Measurements from ENCODE around the gene MRPS14. TPM values are rescaled to one million over a fixed set of nuclear protein-coding genes. Genes with fewer than 3 reads are reported as not detected.
"Not testable (repeated sequence)": the region's sequence is repeated elsewhere in the genome, so short reads cannot be mapped to it uniquely, and the experiment has no call there.

The MRPS14 gene
- total RNA-seq, 1 donor from 2014 or later: 33.5 TPM

- intact Hi-C loops (cut with micrococcal nuclease): no loop called here
- no peak for DNase-seq
- Mint-ChIP-seq H3K27me3 (peaks cover 24% of the 10 kb centered on the region), H3K4me1 (no peaks in the 10 kb centered on the region), H3K4me3 (no peak overlapping the region), H3K27ac (no peak overlapping the region), H3K9me3 (no peaks in the 10 kb centered on the region), H3K36me3 (ENCODE audit: low read depth) (no peaks in the 10 kb centered on the region)
These were observed 19.4 kb upstream of the MRPS14 start for GRCh38 chr1:175042650-175043049.

GRCh38 chr1:175040324-175040879, 17.2 kb upstream of the MRPS14 start:
- Mint-ChIP-seq H3K9me3 (no peaks in the 10 kb centered on the region), H3K27ac (no peak overlapping the region), H3K36me3 (ENCODE audit: low read depth) (no peaks in the 10 kb centered on the region), H3K4me3 (no peak overlapping the region), H3K4me1 (peaks cover 2% of the 10 kb centered on the region), H3K27me3 (peaks cover 23% of the 10 kb centered on the region)
- intact Hi-C loops (cut with micrococcal nuclease): no loop called here
- no peak for DNase-seq

GRCh38 chr1:175037416-175037815, 14.2 kb upstream of the MRPS14 start:
- intact Hi-C loops (cut with micrococcal nuclease): no loop called here
- Mint-ChIP-seq H3K36me3 (ENCODE audit: low read depth) (no peaks in the 10 kb centered on the region), H3K27ac (no peak overlapping the region), H3K9me3 (no peaks in the 10 kb centered on the region), H3K4me1 (peaks cover 2% of the 10 kb centered on the region), H3K27me3 (peaks cover 24% of the 10 kb centered on the region), H3K4me3 (no peak overlapping the region)
- DNase-seq: no peak

GRCh38 chr1:175036476-175036875, 13.3 kb upstream of the MRPS14 start:
- intact Hi-C loops (cut with micrococcal nuclease): no loop called here
- DNase-seq: peak; percentile 46
- Mint-ChIP-seq H3K4me3 (no peak overlapping the region), H3K4me1 (peaks cover 2% of the 10 kb centered on the region), H3K9me3 (no peaks in the 10 kb centered on the region), H3K36me3 (ENCODE audit: low read depth) (no peaks in the 10 kb centered on the region), H3K27me3 (peaks cover 24% of the 10 kb centered on the region), H3K27ac (no peak overlapping the region)

GRCh38 chr1:175035865-175036264, 12.6 kb upstream of the MRPS14 start:
- Mint-ChIP-seq H3K27ac (no peak overlapping the region), H3K36me3 (ENCODE audit: low read depth) (no peaks in the 10 kb centered on the region), H3K4me3 (no peak overlapping the region), H3K27me3 (peaks cover 24% of the 10 kb centered on the region), H3K4me1 (peaks cover 2% of the 10 kb centered on the region), H3K9me3 (no peaks in the 10 kb centered on the region)
- no peak for DNase-seq
- intact Hi-C loops (cut with micrococcal nuclease): no loop called here

GRCh38 chr1:175034775-175035174, 11.6 kb upstream of the MRPS14 start:
- Mint-ChIP-seq H3K4me3 (no peak overlapping the region), H3K27ac (no peak overlapping the region), H3K4me1 (peaks cover 4% of the 10 kb centered on the region), H3K27me3 (peaks cover 22% of the 10 kb centered on the region), H3K36me3 (ENCODE audit: low read depth) (no peaks in the 10 kb centered on the region), H3K9me3 (no peaks in the 10 kb centered on the region)
- intact Hi-C loops (cut with micrococcal nuclease): loop anchor here (5.0 kb wide), 1 partner anchor 38 kb away; no protein-coding TSS in a partner anchor
- no peak for DNase-seq

- peak; percentile 42 for DNase-seq
- Mint-ChIP-seq H3K4me1 (peaks cover 10% of the 10 kb centered on the region), H3K27ac (no peak overlapping the region), H3K27me3 (peaks cover 18% of the 10 kb centered on the region), H3K4me3 (no peak overlapping the region), H3K36me3 (ENCODE audit: low read depth) (peaks cover 2% of the 10 kb centered on the region), H3K9me3 (no peaks in the 10 kb centered on the region)
- intact Hi-C loops (cut with micrococcal nuclease): loop anchor here (5.0 kb wide), 1 partner anchor 38 kb away; no protein-coding TSS in a partner anchor
These were observed 10.7 kb upstream of the MRPS14 start for GRCh38 chr1:175033953-175034352.

GRCh38 chr1:175024773-175025172, 1.5 kb upstream of the MRPS14 start:
- peaks cover 12% of the 10 kb centered on the region for H3K36me3 Mint-ChIP-seq (ENCODE audit: low read depth)
- peak overlapping the region; percentile 27 for H3K4me3 Mint-ChIP-seq
- DNase-seq: peak; percentile 53
- intact Hi-C loops (cut with micrococcal nuclease): no loop called here
- H3K27me3 Mint-ChIP-seq: no peaks in the 10 kb centered on the region
- H3K9me3 Mint-ChIP-seq: peaks cover 14% of the 10 kb centered on the region
- peaks cover 29% of the 10 kb centered on the region for H3K4me1 Mint-ChIP-seq
- H3K27ac Mint-ChIP-seq: peak overlapping the region; percentile 36

GRCh38 chr1:175023922-175024242, 657 bp upstream of the MRPS14 start:
- intact Hi-C loops (cut with micrococcal nuclease): loop anchor here (1.0 to 2.0 kb wide), 3 partner anchors 25 to 165 kb away; partner anchors contain the start of gene CACYBP
- Mint-ChIP-seq H3K4me1 (peaks cover 23% of the 10 kb centered on the region), H3K36me3 (ENCODE audit: low read depth) (peaks cover 11% of the 10 kb centered on the region), H3K9me3 (peaks cover 14% of the 10 kb centered on the region), H3K4me3 (peak overlapping the region; percentile 91), H3K27ac (peak overlapping the region; percentile 90)
- not testable (repeated sequence) for DNase-seq, H3K27me3 Mint-ChIP-seq

GRCh38 chr1:175019524-175019923, 3.7 kb downstream of the MRPS14 start:
- DNase-seq: no peak
- no peak overlapping the region for H3K4me3 Mint-ChIP-seq
- intact Hi-C loops (cut with micrococcal nuclease): no loop called here
- peaks cover 27% of the 10 kb centered on the region for H3K4me1 Mint-ChIP-seq
- no peak overlapping the region for H3K27ac Mint-ChIP-seq
- H3K36me3 Mint-ChIP-seq (ENCODE audit: low read depth): peaks cover 37% of the 10 kb centered on the region
- peaks cover 6% of the 10 kb centered on the region for H3K9me3 Mint-ChIP-seq
- no peaks in the 10 kb centered on the region for H3K27me3 Mint-ChIP-seq

- Mint-ChIP-seq H3K36me3 (ENCODE audit: low read depth) (peaks cover 56% of the 10 kb centered on the region), H3K27me3 (no peaks in the 10 kb centered on the region), H3K27ac (no peak overlapping the region), H3K4me3 (no peak overlapping the region), H3K4me1 (peaks cover 6% of the 10 kb centered on the region), H3K9me3 (no peaks in the 10 kb centered on the region)
- intact Hi-C loops (cut with micrococcal nuclease): no loop called here
- no peak for DNase-seq
These were observed 8.0 kb downstream of the MRPS14 start for GRCh38 chr1:175015243-175015642.

GRCh38 chr1:175013445-175013844, 9.8 kb downstream of the MRPS14 start:
- Mint-ChIP-seq H3K4me3 (no peak overlapping the region), H3K27me3 (no peaks in the 10 kb centered on the region), H3K4me1 (peaks cover 7% of the 10 kb centered on the region), H3K9me3 (no peaks in the 10 kb centered on the region), H3K36me3 (ENCODE audit: low read depth) (peaks cover 65% of the 10 kb centered on the region), H3K27ac (peak overlapping the region; percentile 4)
- no peak for DNase-seq
- intact Hi-C loops (cut with micrococcal nuclease): no loop called here

GRCh38 chr1:175009532-175009931, 13.7 kb downstream of the MRPS14 start:
- Mint-ChIP-seq H3K27me3 (no peaks in the 10 kb centered on the region), H3K9me3 (no peaks in the 10 kb centered on the region), H3K27ac (peak overlapping the region; percentile 1), H3K36me3 (ENCODE audit: low read depth) (peaks cover 66% of the 10 kb centered on the region), H3K4me3 (no peak overlapping the region), H3K4me1 (peaks cover 16% of the 10 kb centered on the region)
- intact Hi-C loops (cut with micrococcal nuclease): no loop called here
- DNase-seq: no peak

- peaks cover 44% of the 10 kb centered on the region for H3K4me1 Mint-ChIP-seq
- peaks cover 63% of the 10 kb centered on the region for H3K36me3 Mint-ChIP-seq (ENCODE audit: low read depth)
- intact Hi-C loops (cut with micrococcal nuclease): no loop called here
- H3K9me3 Mint-ChIP-seq: no peaks in the 10 kb centered on the region
- DNase-seq: peak; percentile 48
- no peaks in the 10 kb centered on the region for H3K27me3 Mint-ChIP-seq
- H3K4me3 Mint-ChIP-seq: no peak overlapping the region
- peak overlapping the region; percentile 14 for H3K27ac Mint-ChIP-seq
These were observed 18.0 kb downstream of the MRPS14 start for GRCh38 chr1:175005085-175005783.

Measured in activated CD4-positive, alpha-beta T cell treated with anti-CD3 and anti-CD28 coated beads, Interleukin-2, amount 10 ng/mL, durations not matched to agents 24 days and 14 days (primary cell).